ENCODE data around the gene SPRING1. TPM values are rescaled to one million over a fixed set of nuclear protein-coding genes. Genes with fewer than 3 reads are reported as not detected.
"Not testable (repeated sequence)": the region's sequence is repeated elsewhere in the genome, so short reads cannot be mapped to it uniquely, and the experiment has no call there.

The SPRING1 gene
- total and polyA plus RNA-seq, 7 donors, result 10.5 to 38.6 (median 16.7) TPM

DNA sequence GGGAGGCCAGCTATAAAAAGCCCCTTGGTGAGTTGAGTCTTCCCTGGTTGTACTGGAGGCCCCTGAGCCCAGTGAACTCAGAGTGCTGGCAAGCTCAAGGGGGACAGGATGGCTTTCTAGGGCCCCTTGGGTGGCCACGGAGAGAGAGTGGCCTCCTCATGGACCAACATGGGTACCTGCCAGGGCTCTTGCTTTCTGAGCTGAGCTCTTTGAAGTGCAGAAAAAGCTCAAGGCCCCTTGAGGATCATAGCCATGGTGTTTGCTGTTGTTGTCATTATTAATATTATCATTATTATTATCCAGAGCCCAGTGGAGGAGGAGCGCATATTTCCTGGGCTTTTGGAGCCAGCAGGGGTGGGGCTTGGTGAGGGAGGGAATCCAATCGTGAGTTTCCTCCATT lies 6.9 kb upstream of the SPRING1 start:
- H3K9me3 ChIP-seq, result no peaks in the 10 kb centered on the region
- H3K27me3 ChIP-seq, result no peaks in the 10 kb centered on the region
- no peak overlapping the region for H3K4me3 ChIP-seq
- no peak overlapping the region for H3K27ac ChIP-seq
- DNase-seq, result no peak
- H3K36me3 ChIP-seq, result no peaks in the 10 kb centered on the region
- H3K4me1 ChIP-seq, result no peaks in the 10 kb centered on the region
- intact Hi-C loops (cut with DNase I), result no loop called here
- WGBS, 2 donors, result 52 to 77% methylated on average over 3 of the region's 3 CpGs
- TF ChIP-seq, protein P1, sequence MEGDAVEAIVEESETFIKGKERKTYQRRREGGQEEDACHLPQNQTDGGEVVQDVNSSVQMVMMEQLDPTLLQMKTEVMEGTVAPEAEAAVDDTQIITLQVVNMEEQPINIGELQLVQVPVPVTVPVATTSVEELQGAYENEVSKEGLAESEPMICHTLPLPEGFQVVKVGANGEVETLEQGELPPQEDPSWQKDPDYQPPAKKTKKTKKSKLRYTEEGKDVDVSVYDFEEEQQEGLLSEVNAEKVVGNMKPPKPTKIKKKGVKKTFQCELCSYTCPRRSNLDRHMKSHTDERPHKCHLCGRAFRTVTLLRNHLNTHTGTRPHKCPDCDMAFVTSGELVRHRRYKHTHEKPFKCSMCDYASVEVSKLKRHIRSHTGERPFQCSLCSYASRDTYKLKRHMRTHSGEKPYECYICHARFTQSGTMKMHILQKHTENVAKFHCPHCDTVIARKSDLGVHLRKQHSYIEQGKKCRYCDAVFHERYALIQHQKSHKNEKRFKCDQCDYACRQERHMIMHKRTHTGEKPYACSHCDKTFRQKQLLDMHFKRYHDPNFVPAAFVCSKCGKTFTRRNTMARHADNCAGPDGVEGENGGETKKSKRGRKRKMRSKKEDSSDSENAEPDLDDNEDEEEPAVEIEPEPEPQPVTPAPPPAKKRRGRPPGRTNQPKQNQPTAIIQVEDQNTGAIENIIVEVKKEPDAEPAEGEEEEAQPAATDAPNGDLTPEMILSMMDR (IDR thresholded peaks at IDR 0.05), result no peak
- TF ChIP-seq POLR2AphosphoS5 (IDR thresholded peaks at IDR 0.05) (no peak), EP300 (IDR thresholded peaks at IDR 0.05) (no peak), POLR2A (IDR thresholded peaks at IDR 0.05) (no peak)

DNA sequence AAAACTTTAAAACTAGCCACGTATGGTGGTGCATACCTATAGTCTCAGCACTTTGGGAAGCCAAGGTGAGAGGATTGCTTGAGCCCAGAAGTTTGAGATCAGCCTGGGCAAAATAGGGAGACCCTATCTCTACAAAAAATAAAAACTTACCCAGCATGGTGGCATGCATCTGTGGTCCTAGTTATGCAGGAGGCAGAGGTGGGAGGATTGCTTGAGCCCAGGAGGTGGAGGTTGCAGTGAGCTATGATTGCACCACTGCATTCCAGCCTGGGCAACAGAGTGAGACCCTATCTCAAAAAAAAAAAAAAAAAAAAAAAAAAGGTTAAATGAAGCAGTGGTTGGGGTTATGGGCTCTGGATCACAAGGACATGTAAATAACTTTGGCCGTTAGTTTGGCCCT lies 4.9 kb upstream of the SPRING1 start:
- DNase-seq; H3K27ac ChIP-seq; H3K4me1 ChIP-seq; H3K27me3 ChIP-seq; H3K9me3 ChIP-seq; H3K4me3 ChIP-seq; intact Hi-C loops (cut with DNase I); H3K36me3 ChIP-seq: not testable (repeated sequence)
- WGBS, 2 donors, result 84 to 91% methylated on average over 2 of the region's 2 CpGs

DNA sequence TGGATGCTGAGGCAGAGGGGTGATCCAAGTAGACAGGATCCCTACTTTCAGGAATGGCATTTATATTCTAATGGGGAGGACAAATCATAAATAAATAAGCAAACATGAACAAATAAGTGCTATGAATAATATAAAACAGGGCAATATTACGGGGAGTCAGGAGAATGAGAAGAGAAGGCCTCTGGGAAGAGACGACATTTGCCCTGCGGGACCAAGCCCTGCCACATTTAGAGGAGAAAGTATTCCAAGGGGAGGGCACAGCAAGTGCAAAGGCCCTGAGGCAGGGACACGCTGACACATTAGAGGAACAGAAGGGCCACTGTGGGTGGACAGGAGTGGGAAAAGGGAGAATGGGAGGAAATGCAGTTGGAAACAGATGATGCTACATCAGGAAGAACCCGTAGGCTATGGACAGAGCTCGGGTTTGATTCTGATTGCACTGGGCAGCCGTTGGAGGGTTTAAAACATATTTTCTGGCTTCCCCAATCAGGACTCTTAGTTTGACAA lies 1.6 kb upstream of the SPRING1 start:
- H3K4me1 ChIP-seq, result peaks cover 0 to 16% (median 11%) of the 10 kb centered on the region in 4 donors
- H3K27ac ChIP-seq, result no peak overlapping the region
- TF ChIP-seq EP300 (IDR thresholded peaks at IDR 0.05) (no peak), POLR2AphosphoS5 (IDR thresholded peaks at IDR 0.05) (no peak), POLR2A (IDR thresholded peaks at IDR 0.05) (no peak)
- TF ChIP-seq, protein P1 (IDR thresholded peaks at IDR 0.05), result no peak
- H3K9me3 ChIP-seq, result no peaks in the 10 kb centered on the region
- no peaks in the 10 kb centered on the region for H3K27me3 ChIP-seq
- intact Hi-C loops (cut with DNase I), result no loop called here
- no peak overlapping the region for H3K4me3 ChIP-seq
- 91 to 92% methylated on average over 7 of the region's 7 CpGs for WGBS, 2 donors
- no peak for DNase-seq
- H3K36me3 ChIP-seq, result peaks cover 0 to 7% (median 0%) of the 10 kb centered on the region in 4 donors

DNA sequence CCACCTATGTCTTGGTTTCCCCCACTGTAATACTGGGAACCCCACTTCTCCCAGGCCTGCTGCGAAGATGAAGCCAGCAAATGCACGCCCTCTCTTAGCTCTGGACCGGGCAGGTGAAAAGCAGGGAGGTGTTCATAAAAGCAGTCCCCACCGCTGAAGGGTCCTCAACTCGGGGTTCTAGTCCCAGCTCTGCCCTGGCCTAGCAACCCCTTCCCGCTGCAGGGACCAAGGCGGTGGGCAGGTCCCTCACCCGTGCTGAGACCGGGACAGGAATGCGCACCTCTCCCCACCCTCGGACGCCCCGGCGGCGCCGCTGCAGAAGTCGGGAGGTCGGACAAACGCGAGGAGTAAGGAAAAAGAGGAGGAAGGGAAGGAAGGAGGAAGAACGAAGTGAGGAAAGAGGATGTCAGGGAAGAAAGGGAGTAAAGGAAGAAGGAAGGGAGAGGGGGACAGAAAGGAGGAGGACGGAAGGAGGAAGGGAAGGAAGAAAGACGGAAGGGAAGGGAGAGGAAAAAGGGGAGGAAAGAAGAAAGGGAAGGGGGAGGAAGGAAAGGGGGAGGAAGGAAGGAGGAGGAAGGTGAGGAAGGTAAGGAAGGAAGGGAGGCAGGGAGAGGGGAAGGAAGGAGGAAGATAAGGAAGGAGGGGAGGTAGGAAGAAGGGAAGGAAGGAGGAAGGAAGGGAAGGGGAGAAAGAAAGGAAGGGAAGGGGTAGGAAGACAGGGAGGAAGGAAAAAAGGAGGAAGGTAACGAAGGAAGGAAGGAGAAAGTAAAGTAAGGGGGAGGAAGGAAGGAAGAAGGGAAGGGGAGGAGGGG lies 701 bp downstream of the SPRING1 start:
- peak overlapping the region; percentile 65 to 85 (median 78) for H3K27ac ChIP-seq
- H3K4me1 ChIP-seq, result peaks cover 0 to 16% (median 11%) of the 10 kb centered on the region in 4 donors
- no peaks in the 10 kb centered on the region for H3K9me3 ChIP-seq
- DNase-seq, result no peak
- peak overlapping the region; percentile 66 to 92 (median 88) for H3K4me3 ChIP-seq
- TF ChIP-seq EP300 (IDR thresholded peaks at IDR 0.05) (no peak), POLR2A (IDR thresholded peaks at IDR 0.05) (no peak), POLR2AphosphoS5 (IDR thresholded peaks at IDR 0.05) (no peak)
- no peaks in the 10 kb centered on the region for H3K27me3 ChIP-seq
- WGBS, 2 donors, result 1 to 4% methylated on average over 24 of the region's 24 CpGs
- intact Hi-C loops (cut with DNase I), result no loop called here
- H3K36me3 ChIP-seq, result peaks cover 0 to 25% (median 0%) of the 10 kb centered on the region in 4 donors

DNA sequence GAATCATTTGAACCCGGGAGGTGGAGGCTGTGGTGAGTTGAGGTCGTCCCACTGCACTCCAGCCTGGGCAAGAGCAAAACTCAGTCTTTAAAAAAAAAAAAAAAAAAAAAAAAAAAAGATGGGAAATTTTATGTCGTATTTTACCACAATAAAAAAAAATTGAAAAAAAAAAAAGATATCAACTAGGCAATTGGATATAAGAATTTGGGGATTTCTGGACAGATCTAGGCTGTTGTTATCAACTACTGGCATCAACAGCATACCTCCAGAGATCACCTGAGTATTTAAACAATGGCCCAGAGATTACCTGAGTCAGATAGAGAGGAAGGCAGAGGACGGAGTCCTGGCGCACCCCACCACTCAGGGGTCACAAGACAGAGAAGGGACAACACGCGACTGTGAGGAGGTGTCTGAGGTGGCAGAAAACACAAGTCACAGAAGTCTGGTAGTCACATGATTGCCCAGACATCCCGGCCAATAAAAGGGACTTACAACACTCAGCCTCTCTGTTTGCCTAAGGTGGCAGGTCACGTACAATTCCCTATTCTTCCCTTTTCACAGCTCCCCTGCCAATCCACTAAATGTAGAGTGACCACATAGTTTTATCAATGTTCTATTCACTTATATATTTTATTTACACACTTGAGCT lies 1.8 kb downstream of the SPRING1 start:
- TF ChIP-seq POLR2AphosphoS5 (IDR thresholded peaks at IDR 0.05) (no peak), POLR2A (IDR thresholded peaks at IDR 0.05) (no peak), EP300 (IDR thresholded peaks at IDR 0.05) (no peak)
- TF ChIP-seq, protein P1 (IDR thresholded peaks at IDR 0.05), result no peak
- no peaks in the 10 kb centered on the region for H3K27me3 ChIP-seq
- WGBS, 2 donors, result 33 to 64% methylated on average over 9 of the region's 9 CpGs
- H3K9me3 ChIP-seq, result no peaks in the 10 kb centered on the region
- no peak overlapping the region for H3K27ac ChIP-seq
- intact Hi-C loops (cut with DNase I), result no loop called here
- H3K4me1 ChIP-seq, result peaks cover 0 to 16% (median 11%) of the 10 kb centered on the region in 4 donors
- DNase-seq, result no peak
- peak overlapping the region in 3 of 4 donors; percentile 86 to 92 (median 90) for H3K4me3 ChIP-seq
- peaks cover 0 to 25% (median 0%) of the 10 kb centered on the region in 4 donors for H3K36me3 ChIP-seq

Measured in sigmoid colon (tissue), 7 donors.